Measurements from ENCODE around the gene TSPAN11.

DNA sequence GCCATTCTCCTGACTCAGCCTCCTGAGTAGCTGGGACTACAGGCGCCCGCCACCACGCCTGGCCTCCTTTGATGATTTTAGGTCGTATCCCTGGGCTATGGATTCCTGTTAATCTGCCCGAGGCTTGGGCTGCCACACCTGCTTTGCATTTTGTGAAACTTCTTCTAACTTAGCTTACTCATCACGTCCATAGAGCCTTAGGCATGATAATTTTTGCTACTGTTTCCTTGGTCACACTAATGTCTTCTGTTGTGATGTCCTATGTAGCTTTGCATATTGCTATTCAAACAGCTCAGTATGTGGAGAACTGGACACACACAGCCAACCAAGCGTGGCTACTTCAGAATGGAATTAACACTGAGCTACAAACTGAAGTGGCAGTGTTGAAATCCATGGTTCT, 99.7 kb downstream of the TSPAN11 start:
- TF ChIP-seq, protein P1, sequence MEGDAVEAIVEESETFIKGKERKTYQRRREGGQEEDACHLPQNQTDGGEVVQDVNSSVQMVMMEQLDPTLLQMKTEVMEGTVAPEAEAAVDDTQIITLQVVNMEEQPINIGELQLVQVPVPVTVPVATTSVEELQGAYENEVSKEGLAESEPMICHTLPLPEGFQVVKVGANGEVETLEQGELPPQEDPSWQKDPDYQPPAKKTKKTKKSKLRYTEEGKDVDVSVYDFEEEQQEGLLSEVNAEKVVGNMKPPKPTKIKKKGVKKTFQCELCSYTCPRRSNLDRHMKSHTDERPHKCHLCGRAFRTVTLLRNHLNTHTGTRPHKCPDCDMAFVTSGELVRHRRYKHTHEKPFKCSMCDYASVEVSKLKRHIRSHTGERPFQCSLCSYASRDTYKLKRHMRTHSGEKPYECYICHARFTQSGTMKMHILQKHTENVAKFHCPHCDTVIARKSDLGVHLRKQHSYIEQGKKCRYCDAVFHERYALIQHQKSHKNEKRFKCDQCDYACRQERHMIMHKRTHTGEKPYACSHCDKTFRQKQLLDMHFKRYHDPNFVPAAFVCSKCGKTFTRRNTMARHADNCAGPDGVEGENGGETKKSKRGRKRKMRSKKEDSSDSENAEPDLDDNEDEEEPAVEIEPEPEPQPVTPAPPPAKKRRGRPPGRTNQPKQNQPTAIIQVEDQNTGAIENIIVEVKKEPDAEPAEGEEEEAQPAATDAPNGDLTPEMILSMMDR (IDR thresholded peaks at IDR 0.05), result no peak
- TF ChIP-seq POLR2A (IDR thresholded peaks at IDR 0.05), result no peak

Measured in body of pancreas (tissue), 4 donors.